ENCODE data around the gene ZRANB3.

The ZRANB3 gene

GRCh38 chr2:135258193-135258592 is 272.8 kb downstream of the ZRANB3 start:
- Mint-ChIP-seq H3K4me1 (peaks cover 9% of the 10 kb centered on the region), H3K36me3 (peaks cover 20% of the 10 kb centered on the region), H3K27me3 (no peaks in the 10 kb centered on the region), H3K27ac (no peak overlapping the region), H3K9me3 (peaks cover 9% of the 10 kb centered on the region), H3K4me3 (no peak overlapping the region)
- ATAC-seq, result no peak

- no peak for ATAC-seq
- H3K4me1 Mint-ChIP-seq, result peaks cover 9% of the 10 kb centered on the region
- H3K9me3 Mint-ChIP-seq, result peaks cover 15% of the 10 kb centered on the region
- peaks cover 27% of the 10 kb centered on the region for H3K36me3 Mint-ChIP-seq
- no peaks in the 10 kb centered on the region for H3K27me3 Mint-ChIP-seq
- H3K4me3 Mint-ChIP-seq, result no peak overlapping the region
- no peak overlapping the region for H3K27ac Mint-ChIP-seq
These were observed 273.5 kb downstream of the ZRANB3 start for GRCh38 chr2:135257383-135258090.

- Mint-ChIP-seq H3K27ac (peak overlapping the region; percentile 22), H3K4me3 (no peak overlapping the region), H3K9me3 (peaks cover 18% of the 10 kb centered on the region), H3K27me3 (no peaks in the 10 kb centered on the region), H3K4me1 (peaks cover 9% of the 10 kb centered on the region), H3K36me3 (peaks cover 34% of the 10 kb centered on the region)
- no peak for ATAC-seq
These were observed 274.3 kb downstream of the ZRANB3 start for GRCh38 chr2:135256531-135257260.

- peaks cover 49% of the 10 kb centered on the region for H3K36me3 Mint-ChIP-seq
- H3K9me3 Mint-ChIP-seq, result peaks cover 27% of the 10 kb centered on the region
- H3K4me1 Mint-ChIP-seq, result peaks cover 9% of the 10 kb centered on the region
- peak overlapping the region; percentile 22 for H3K27ac Mint-ChIP-seq
- ATAC-seq, result peak; percentile 70
- no peaks in the 10 kb centered on the region for H3K27me3 Mint-ChIP-seq
- no peak overlapping the region for H3K4me3 Mint-ChIP-seq
These were observed 275.8 kb downstream of the ZRANB3 start for GRCh38 chr2:135255208-135255607.

- H3K27ac Mint-ChIP-seq, result no peak overlapping the region
- H3K9me3 Mint-ChIP-seq, result peaks cover 34% of the 10 kb centered on the region
- H3K27me3 Mint-ChIP-seq, result no peaks in the 10 kb centered on the region
- H3K36me3 Mint-ChIP-seq, result peaks cover 62% of the 10 kb centered on the region
- ATAC-seq, result no peak
- H3K4me1 Mint-ChIP-seq, result peaks cover 18% of the 10 kb centered on the region
- H3K4me3 Mint-ChIP-seq, result no peak overlapping the region
These were observed 278.1 kb downstream of the ZRANB3 start for GRCh38 chr2:135252805-135253458.

- peaks cover 8% of the 10 kb centered on the region for H3K4me1 Mint-ChIP-seq
- no peak for ATAC-seq
- no peak overlapping the region for H3K27ac Mint-ChIP-seq
- no peaks in the 10 kb centered on the region for H3K27me3 Mint-ChIP-seq
- no peak overlapping the region for H3K4me3 Mint-ChIP-seq
- peaks cover 25% of the 10 kb centered on the region for H3K9me3 Mint-ChIP-seq
- H3K36me3 Mint-ChIP-seq, result peaks cover 50% of the 10 kb centered on the region
These were observed 282.4 kb downstream of the ZRANB3 start for GRCh38 chr2:135248611-135249010.

- Mint-ChIP-seq H3K27me3 (no peaks in the 10 kb centered on the region), H3K4me3 (no peak overlapping the region), H3K36me3 (peaks cover 41% of the 10 kb centered on the region), H3K9me3 (peaks cover 16% of the 10 kb centered on the region), H3K27ac (no peak overlapping the region), H3K4me1 (peaks cover 8% of the 10 kb centered on the region)
- no peak for ATAC-seq
These were observed 284.2 kb downstream of the ZRANB3 start for GRCh38 chr2:135246711-135247270.

- Mint-ChIP-seq H3K9me3 (peaks cover 5% of the 10 kb centered on the region), H3K27me3 (no peaks in the 10 kb centered on the region), H3K4me1 (peaks cover 7% of the 10 kb centered on the region), H3K36me3 (peaks cover 24% of the 10 kb centered on the region), H3K27ac (no peak overlapping the region), H3K4me3 (no peak overlapping the region)
- no peak for ATAC-seq
These were observed 285.9 kb downstream of the ZRANB3 start for GRCh38 chr2:135245071-135245470.

- H3K4me1 Mint-ChIP-seq, result no peaks in the 10 kb centered on the region
- no peak overlapping the region for H3K4me3 Mint-ChIP-seq
- peaks cover 28% of the 10 kb centered on the region for H3K36me3 Mint-ChIP-seq
- H3K9me3 Mint-ChIP-seq, result peaks cover 2% of the 10 kb centered on the region
- H3K27ac Mint-ChIP-seq, result no peak overlapping the region
- no peak for ATAC-seq
- no peaks in the 10 kb centered on the region for H3K27me3 Mint-ChIP-seq
These were observed 292.4 kb downstream of the ZRANB3 start for GRCh38 chr2:135238651-135239050.

GRCh38 chr2:135230150-135230549 is 300.9 kb downstream of the ZRANB3 start:
- peaks cover 54% of the 10 kb centered on the region for H3K36me3 Mint-ChIP-seq
- peaks cover 2% of the 10 kb centered on the region for H3K9me3 Mint-ChIP-seq
- H3K27me3 Mint-ChIP-seq, result no peaks in the 10 kb centered on the region
- H3K4me3 Mint-ChIP-seq, result no peak overlapping the region
- ATAC-seq, result no peak
- no peaks in the 10 kb centered on the region for H3K4me1 Mint-ChIP-seq
- H3K27ac Mint-ChIP-seq, result no peak overlapping the region

GRCh38 chr2:135227386-135227785 is 303.6 kb downstream of the ZRANB3 start:
- no peak for ATAC-seq
- Mint-ChIP-seq H3K9me3 (no peaks in the 10 kb centered on the region), H3K36me3 (peaks cover 32% of the 10 kb centered on the region), H3K4me1 (no peaks in the 10 kb centered on the region), H3K4me3 (no peak overlapping the region), H3K27me3 (no peaks in the 10 kb centered on the region), H3K27ac (no peak overlapping the region)

- no peaks in the 10 kb centered on the region for H3K9me3 Mint-ChIP-seq
- no peak overlapping the region for H3K27ac Mint-ChIP-seq
- no peaks in the 10 kb centered on the region for H3K27me3 Mint-ChIP-seq
- H3K4me3 Mint-ChIP-seq, result no peak overlapping the region
- H3K4me1 Mint-ChIP-seq, result no peaks in the 10 kb centered on the region
- no peak for ATAC-seq
- H3K36me3 Mint-ChIP-seq, result peaks cover 31% of the 10 kb centered on the region
These were observed 304.1 kb downstream of the ZRANB3 start for GRCh38 chr2:135226961-135227360.

- ATAC-seq, result no peak
- H3K27ac Mint-ChIP-seq, result no peak overlapping the region
- no peaks in the 10 kb centered on the region for H3K9me3 Mint-ChIP-seq
- no peaks in the 10 kb centered on the region for H3K4me1 Mint-ChIP-seq
- H3K27me3 Mint-ChIP-seq, result no peaks in the 10 kb centered on the region
- H3K36me3 Mint-ChIP-seq, result peaks cover 31% of the 10 kb centered on the region
- no peak overlapping the region for H3K4me3 Mint-ChIP-seq
These were observed 305.2 kb downstream of the ZRANB3 start for GRCh38 chr2:135225781-135226180.

GRCh38 chr2:135219226-135219625 is 311.8 kb downstream of the ZRANB3 start:
- Mint-ChIP-seq H3K4me3 (no peak overlapping the region), H3K36me3 (peaks cover 36% of the 10 kb centered on the region), H3K27ac (no peak overlapping the region)

GRCh38 chr2:135218426-135218825 is 312.6 kb downstream of the ZRANB3 start:
- no peaks in the 10 kb centered on the region for H3K9me3 Mint-ChIP-seq
- no peaks in the 10 kb centered on the region for H3K4me1 Mint-ChIP-seq
- H3K27me3 Mint-ChIP-seq, result no peaks in the 10 kb centered on the region
- peaks cover 40% of the 10 kb centered on the region for H3K36me3 Mint-ChIP-seq
- H3K27ac Mint-ChIP-seq, result no peak overlapping the region
- ATAC-seq, result no peak
- H3K4me3 Mint-ChIP-seq, result no peak overlapping the region

More at GRCh38 chr2:135219226-135219625, 311.8 kb downstream of the ZRANB3 start:
- Mint-ChIP-seq H3K4me1 (no peaks in the 10 kb centered on the region), H3K9me3 (no peaks in the 10 kb centered on the region), H3K27me3 (no peaks in the 10 kb centered on the region)
- no peak for ATAC-seq
